HG03469 (cell line): ENCODE data around the gene FAM163B.

Experiments used
- ATAC-seq: cut with Tn5 transposase; IDR thresholded peaks from one replicate; pipeline ENCODE4 v1.9.1; 2021; ENCODE audit warnings: mild to moderate bottlenecking, moderate library complexity, moderate number of reproducible peaks; ENCODE audit not compliant: unreplicated experiment

FAM163B gene

GRCh38 chr9:133552236-133552635 lies 57.0 kb downstream of the FAM163B start:
- ATAC-seq: no peak

GRCh38 chr9:133551446-133551845 lies 57.7 kb downstream of the FAM163B start:
- no peak for ATAC-seq

GRCh38 chr9:133547116-133547515 lies 62.1 kb downstream of the FAM163B start:
- ATAC-seq: no peak

GRCh38 chr9:133546287-133546680 lies 62.9 kb downstream of the FAM163B start:
- ATAC-seq: no peak

- ATAC-seq: no peak
Measured at GRCh38 chr9:133545494-133546286, 63.5 kb downstream of the FAM163B start.

GRCh38 chr9:133543772-133544467 lies 65.3 kb downstream of the FAM163B start:
- no peak for ATAC-seq

- ATAC-seq: no peak
Measured at GRCh38 chr9:133542002-133542401, 67.2 kb downstream of the FAM163B start.

GRCh38 chr9:133540698-133541025 lies 68.5 kb downstream of the FAM163B start:
- ATAC-seq: no peak

- no peak for ATAC-seq
Measured at GRCh38 chr9:133539991-133540697, 69.0 kb downstream of the FAM163B start.

- no peak for ATAC-seq
Measured at GRCh38 chr9:133538851-133539833, 70.0 kb downstream of the FAM163B start.

- no peak for ATAC-seq
Measured at GRCh38 chr9:133538176-133538575, 71.0 kb downstream of the FAM163B start.

- ATAC-seq: no peak
Measured at GRCh38 chr9:133537257-133537656, 71.9 kb downstream of the FAM163B start.

- ATAC-seq: no peak
Measured at GRCh38 chr9:133536536-133536935, 72.7 kb downstream of the FAM163B start.

GRCh38 chr9:133536080-133536479 lies 73.1 kb downstream of the FAM163B start:
- ATAC-seq: no peak

- ATAC-seq: no peak
Measured at GRCh38 chr9:133535306-133535877, 73.8 kb downstream of the FAM163B start.

- no peak for ATAC-seq
Measured at GRCh38 chr9:133534346-133535291, 74.6 kb downstream of the FAM163B start, which contains the start of gene ADAMTSL2. ADAMTSL2 (plus strand) TSS chr9:133534704; CDS start chr9:133536713, 2,009 bp downstream.

- ATAC-seq: no peak
Measured at GRCh38 chr9:133533857-133534256, 75.3 kb downstream of the FAM163B start.

GRCh38 chr9:133532937-133533668 lies 76.1 kb downstream of the FAM163B start:
- no peak for ATAC-seq
